IPS-11a (cell line): ENCODE results near the gene UBLCP1.
"Not testable (repeated sequence)": the region's sequence is repeated elsewhere in the genome, so short reads cannot be mapped to it uniquely, and the experiment has no call there.

Source experiments
- H3K4me3 ChIP-seq: one replicate; pipeline ENCODE4 v1.5.1; 2013; ENCODE audit warnings: low read depth, low read length, control low read depth

The UBLCP1 gene, protein sequence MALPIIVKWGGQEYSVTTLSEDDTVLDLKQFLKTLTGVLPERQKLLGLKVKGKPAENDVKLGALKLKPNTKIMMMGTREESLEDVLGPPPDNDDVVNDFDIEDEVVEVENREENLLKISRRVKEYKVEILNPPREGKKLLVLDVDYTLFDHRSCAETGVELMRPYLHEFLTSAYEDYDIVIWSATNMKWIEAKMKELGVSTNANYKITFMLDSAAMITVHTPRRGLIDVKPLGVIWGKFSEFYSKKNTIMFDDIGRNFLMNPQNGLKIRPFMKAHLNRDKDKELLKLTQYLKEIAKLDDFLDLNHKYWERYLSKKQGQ

GRCh38 chr5:159262859-159263568 is at the start of gene UBLCP1:
Gene UBLCP1, plus strand, starts transcription at chr5:159263290. Its CDS starts 5,626 bp downstream, at chr5:159268916.
- peak within 1 kb of the TSS; percentile 74 for H3K4me3 ChIP-seq

- no peak overlapping the region for H3K4me3 ChIP-seq
Observed at GRCh38 chr5:159214486-159215271, 48.4 kb upstream of the UBLCP1 start.

DNA sequence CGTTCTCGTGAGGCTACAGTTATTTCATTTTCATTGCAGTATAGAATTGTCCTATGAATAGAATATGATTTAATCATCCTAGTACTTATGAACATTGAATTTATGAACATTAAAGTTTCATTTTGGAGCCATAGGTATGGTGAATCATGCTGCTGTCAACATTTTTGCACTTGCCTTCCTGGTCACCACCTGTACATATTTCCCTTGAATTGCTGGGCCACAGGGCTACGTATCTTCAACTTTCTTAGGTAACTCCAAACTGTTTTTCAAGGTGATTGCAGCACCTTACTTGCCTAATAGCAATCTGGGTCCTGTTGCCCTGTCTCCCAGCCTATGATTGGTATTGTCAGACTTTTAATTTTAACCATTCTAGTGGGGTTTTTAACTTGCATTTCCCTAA is 47.2 kb upstream of the UBLCP1 start:
- H3K4me3 ChIP-seq: no peak overlapping the region

GRCh38 chr5:159216454-159216853 is 46.6 kb upstream of the UBLCP1 start:
- H3K4me3 ChIP-seq: no peak overlapping the region

DNA sequence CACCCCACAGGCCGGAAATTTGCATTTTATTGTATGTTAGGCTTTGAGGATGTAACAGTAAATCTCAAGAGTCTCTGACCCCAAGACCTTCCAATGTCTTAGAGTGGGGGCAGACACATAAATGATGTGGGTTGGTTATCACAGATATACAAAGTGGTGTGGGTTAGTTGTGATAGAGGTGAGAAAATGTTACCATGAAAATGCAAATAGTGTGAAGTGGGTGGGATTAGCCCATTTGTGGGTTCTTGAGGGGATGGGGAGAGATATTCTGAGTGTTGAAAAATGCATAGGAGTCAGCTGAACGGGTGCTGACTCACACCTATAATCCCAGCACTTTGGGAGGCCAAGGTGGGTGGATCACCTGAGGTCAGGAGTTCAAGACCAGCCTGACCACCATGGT is 45.9 kb upstream of the UBLCP1 start:
- H3K4me3 ChIP-seq: no peak overlapping the region

- no peak overlapping the region for H3K4me3 ChIP-seq
Observed at GRCh38 chr5:159218595-159219023, 44.5 kb upstream of the UBLCP1 start.

- H3K4me3 ChIP-seq: no peak overlapping the region
Observed at GRCh38 chr5:159220206-159220605, 42.9 kb upstream of the UBLCP1 start.

GRCh38 chr5:159223469-159223868 is 39.6 kb upstream of the UBLCP1 start:
- no peak overlapping the region for H3K4me3 ChIP-seq

- no peak overlapping the region for H3K4me3 ChIP-seq
Observed at GRCh38 chr5:159224471-159224870, 38.6 kb upstream of the UBLCP1 start.

- no peak overlapping the region for H3K4me3 ChIP-seq
Observed at GRCh38 chr5:159226451-159226850, 36.6 kb upstream of the UBLCP1 start.

GRCh38 chr5:159227452-159227851 is 35.6 kb upstream of the UBLCP1 start:
- no peak overlapping the region for H3K4me3 ChIP-seq

- not testable (repeated sequence) for H3K4me3 ChIP-seq
Observed at GRCh38 chr5:159228097-159228496, 35.0 kb upstream of the UBLCP1 start.

- H3K4me3 ChIP-seq: no peak overlapping the region
Observed at GRCh38 chr5:159230657-159231056, 32.4 kb upstream of the UBLCP1 start.

DNA sequence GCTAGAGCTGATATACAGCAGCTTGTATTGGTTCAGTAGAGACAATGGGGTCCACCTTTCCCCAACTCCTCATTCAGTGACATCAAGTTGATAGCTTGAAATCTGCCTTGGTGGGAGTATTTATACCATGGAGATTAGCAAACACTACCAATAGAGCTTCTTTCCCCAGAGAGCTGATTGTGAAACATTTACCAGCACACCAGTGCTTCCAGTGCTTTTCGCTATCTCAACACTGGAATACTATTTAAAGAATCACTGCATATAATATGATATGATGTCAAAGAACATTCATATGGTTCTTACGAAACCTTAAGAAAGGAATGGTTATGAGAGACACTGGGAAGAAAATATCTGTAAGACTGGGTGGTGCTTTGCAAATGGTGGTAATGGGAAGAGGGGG is 31.9 kb upstream of the UBLCP1 start:
- no peak overlapping the region for H3K4me3 ChIP-seq

DNA sequence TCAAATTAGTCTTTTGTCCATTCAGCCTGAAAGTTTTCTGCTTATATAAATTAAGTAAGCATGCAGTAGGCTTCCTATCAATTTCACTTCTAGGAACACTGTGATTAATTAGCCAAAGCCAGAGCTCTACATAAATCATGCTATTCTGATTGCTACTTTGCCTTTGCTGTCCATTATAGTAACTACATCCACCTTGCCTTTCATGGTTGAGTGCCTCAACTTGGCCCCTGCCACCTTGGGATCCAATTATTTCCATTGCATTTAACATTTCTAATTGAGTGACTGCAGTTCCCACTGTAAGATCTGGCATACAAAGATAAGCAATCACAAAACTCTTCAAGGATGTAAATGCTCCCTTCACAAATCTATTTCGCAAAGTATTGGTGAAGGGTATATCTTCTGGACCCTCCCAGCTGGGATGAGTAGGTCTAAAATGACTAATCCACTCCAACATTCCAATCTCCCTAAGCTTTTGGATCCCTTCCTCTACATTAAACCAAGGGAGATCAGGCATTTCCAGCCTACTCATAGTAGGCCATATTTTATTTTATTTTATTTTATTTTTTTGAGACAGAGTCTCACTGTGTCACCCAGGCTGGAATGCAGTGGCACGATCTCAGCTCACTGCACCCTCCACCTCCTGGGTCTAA is 27.1 kb upstream of the UBLCP1 start:
- not testable (repeated sequence) for H3K4me3 ChIP-seq

GRCh38 chr5:159240301-159240870 is 22.7 kb upstream of the UBLCP1 start:
- no peak overlapping the region for H3K4me3 ChIP-seq

- no peak overlapping the region for H3K4me3 ChIP-seq
Observed at GRCh38 chr5:159241946-159242552, 21.0 kb upstream of the UBLCP1 start.

- no peak overlapping the region for H3K4me3 ChIP-seq
Observed at GRCh38 chr5:159242656-159243055, 20.4 kb upstream of the UBLCP1 start.

DNA sequence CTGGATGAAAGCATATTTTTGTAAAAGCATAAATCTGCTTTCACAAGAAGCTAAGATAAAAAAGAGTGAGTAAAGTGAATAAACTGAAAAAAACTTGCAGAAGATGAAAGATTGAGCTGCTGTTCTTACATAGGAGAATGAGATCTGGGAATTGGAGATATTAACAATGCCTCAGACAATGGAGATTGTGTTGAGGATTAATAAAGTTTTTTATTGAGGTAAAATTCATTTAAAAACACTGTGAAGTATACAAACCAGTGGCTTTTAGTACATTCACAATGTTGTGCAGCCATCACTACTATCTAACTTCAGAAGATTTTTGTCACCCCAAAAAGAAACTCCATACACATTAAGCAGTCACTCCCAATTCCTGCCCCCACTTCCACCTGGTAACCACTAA is 19.7 kb upstream of the UBLCP1 start:
- no peak overlapping the region for H3K4me3 ChIP-seq

GRCh38 chr5:159244163-159244562 is 18.9 kb upstream of the UBLCP1 start:
- no peak overlapping the region for H3K4me3 ChIP-seq
